Activated CD8-positive, alpha-beta memory T cell treated with anti-CD3 and anti-CD28 coated beads, Interleukin-2, amount 50 U/mL, for 24 hours (primary cell): ENCODE measurements around the gene CLEC20A.

Source experiments
- DNase-seq: peaks from one replicate; pipeline ENCODE4 v3.0.0-alpha.2; 2020; ENCODE audit errors: extremely low read depth

CLEC20A gene

DNA sequence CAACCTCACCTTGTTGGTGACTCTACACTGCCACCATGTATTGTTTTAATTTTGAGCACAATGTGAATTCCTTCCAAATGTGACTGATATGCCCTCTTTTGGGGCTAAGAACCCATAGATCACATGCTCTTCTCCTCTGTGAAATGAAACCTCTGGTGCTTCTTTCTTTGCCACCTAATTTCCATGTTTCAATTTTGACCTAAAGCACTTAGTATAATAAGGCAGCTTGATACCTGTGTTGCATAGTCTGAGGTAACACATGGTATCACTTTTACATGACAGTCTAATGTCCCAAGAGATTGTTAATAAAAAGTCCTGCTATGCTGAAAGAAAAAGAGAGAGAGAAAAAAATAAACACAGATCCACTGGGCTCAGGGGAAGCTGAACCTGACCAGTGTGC, 24.2 kb downstream of the CLEC20A start:
- no peak for DNase-seq

DNA sequence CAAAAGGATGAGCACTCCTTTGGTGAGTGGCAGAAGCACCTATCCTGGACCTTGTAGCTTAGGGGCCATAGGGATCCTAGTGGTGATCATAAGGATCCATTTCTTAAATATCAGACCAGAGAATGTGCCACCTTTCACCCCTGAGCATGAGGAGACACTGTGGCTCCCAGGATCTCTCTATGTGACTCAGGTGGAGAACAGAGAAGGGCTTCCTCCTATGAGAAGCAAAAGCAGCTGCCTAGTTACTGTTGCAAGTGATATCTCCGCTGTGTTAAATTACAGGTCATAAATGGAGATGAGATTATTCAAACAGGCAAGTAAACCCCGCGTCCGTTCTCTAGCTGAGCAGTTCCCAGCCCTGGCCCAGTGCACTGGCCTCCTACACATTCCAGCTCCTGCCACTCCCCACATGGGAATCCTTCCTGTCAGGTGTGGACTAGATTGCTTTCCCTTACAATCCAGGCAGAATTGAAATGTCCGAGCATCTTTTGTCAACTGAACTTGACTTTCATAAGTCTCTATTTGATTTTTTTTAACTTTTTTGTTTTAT, 26.3 kb downstream of the CLEC20A start:
- no peak for DNase-seq

DNA sequence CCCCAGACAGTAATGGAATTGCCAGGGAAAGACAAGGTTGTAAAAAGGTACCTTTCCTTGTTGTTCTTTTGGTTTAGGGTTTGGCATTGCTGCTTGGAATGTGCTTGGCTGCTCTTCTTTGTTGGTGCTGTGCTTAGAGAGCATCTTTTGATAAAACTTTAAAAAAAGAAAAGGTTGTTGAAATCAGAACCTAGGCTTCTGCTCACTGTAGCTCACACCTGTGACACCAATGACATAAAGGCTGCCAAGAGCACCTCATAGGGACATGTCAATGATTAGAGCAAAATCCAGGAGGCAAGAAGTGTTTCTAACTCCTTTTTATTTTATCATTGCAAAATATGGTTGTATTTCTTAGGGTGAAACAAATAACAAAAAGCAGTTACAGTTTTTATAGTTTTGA, 28.9 kb downstream of the CLEC20A start:
- no peak for DNase-seq

DNA sequence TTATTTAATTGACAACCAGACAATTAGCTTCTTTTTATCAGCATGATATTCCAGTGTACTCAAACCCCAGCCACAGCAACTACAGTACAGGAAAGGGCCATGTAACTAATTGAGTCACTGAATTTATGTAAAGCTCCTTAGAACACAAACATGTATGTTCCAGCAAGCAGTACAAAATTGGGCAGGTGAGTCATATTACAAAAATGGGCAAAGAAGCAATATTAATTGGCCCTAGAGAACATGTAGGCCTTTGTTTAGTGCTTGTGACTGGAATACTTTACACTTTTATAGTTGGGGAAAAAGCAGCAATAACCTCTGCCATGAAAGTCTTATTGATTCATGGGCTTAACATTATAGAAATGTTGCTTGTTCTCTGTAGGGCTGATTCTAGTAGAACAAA, 31.8 kb downstream of the CLEC20A start:
- no peak for DNase-seq

DNA sequence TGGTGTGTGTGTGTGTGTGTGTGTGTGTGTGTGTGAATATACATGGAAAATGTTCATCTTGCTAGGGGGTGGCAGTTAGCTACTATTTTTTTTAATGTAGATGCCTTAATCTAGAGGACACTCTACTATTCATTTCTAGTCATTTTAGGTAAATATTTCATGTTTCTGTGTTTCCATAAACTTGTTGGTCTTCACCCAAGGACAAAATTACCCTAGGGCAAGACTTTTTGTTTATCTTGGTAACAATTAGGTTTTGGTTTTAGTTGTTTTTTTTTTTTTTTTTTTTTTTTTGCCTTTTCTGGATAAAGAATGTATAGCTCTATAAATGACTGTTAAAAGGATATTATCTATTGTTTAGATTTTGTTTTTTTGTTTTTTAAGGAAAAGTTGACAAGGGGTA, 32.2 kb downstream of the CLEC20A start:
- no peak for DNase-seq

DNA sequence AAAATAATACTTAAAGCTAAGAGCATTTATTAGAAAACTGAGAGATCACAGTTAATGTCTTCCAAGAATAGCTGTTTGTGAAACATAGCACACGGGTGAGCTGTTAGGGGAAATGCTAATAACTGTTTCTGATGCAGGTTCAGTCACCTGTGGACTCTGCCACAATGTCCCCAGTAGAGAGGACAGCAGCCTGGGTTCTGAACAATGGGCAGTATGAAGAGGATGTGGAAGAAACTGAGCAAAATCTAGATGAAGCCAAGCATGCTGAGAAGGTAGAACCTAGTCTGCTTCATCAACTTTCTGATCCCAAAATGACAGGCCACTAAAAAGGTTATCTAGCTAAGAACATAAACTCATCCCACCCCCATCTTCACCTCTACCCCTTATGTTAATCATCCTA, 32.6 kb downstream of the CLEC20A start:
- DNase-seq, result no peak

DNA sequence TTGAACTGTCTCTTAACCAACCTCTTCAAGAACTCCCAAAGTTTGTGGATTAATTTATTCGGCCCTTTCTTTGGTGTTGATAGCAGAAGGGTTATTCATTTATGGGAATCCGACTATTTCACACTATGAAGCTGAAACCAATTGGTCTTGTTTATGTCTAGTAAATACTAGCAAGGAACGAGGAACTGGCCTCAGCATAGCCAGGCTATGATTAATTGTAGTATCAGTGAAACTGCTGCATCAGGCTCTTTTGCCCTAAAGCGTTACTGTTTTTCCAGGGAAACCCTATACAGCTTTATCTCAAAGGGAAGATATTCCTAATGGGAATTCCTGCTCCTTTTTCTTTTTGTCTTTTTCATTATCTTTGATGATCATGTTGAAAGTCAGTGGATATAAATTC, 35.1 kb downstream of the CLEC20A start:
- DNase-seq, result no peak

DNA sequence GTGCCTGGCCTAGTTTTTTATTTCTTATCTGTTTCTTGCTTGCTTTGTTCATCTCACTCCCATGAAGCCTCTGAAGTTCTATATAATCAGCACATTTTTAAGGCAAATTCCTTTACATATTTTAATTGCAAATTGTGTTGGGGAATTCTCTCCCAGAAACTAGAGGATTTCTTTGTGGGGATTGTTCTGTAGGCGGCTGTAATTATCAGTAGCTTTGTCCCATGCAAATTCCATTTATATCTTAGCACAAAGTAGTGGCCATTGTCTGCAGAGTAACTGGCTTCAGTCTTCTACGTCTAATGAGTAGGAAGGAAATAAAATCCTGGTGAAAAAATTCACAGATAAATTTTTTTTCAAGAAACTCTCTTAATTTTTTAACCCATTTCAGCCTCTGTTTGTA, 35.7 kb downstream of the CLEC20A start:
- DNase-seq, result no peak

DNA sequence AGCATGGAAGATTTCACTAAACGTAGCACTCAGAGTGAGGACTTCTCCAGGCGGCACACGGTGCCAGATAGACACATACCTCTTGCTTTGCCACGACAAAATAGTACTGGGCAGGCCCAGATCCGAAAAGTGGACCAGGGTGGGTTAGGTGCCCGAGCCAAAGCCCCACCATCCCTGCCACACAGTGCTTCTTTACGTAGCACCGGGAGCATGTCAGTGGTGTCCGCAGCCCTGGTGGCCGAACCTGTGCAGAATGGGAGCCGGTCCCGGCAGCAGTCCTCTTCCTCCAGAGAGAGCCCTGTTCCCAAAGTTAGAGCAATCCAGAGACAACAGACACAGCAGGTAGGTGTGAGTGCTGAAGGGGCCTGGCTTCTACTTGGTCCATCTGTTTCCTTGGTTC, 38.6 kb downstream of the CLEC20A start:
- no peak for DNase-seq

DNA sequence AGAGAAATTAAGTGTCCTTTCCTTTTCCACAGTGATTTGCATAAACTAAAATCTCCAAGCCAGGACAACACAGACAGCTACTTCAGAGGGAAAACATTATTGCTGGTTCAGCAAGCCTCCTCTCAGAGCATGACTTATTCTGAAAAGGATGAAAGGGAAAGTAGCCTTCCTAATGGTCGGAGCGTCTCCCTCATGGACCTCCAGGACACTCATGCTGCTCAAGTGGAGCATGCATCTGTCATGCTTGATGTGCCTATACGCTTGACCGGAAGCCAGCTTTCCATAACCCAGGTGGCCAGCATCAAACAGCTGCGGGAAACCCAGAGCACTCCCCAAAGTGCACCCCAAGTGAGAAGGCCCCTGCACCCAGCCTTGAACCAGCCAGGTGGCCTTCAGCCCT, 39.1 kb downstream of the CLEC20A start:
- no peak for DNase-seq

DNA sequence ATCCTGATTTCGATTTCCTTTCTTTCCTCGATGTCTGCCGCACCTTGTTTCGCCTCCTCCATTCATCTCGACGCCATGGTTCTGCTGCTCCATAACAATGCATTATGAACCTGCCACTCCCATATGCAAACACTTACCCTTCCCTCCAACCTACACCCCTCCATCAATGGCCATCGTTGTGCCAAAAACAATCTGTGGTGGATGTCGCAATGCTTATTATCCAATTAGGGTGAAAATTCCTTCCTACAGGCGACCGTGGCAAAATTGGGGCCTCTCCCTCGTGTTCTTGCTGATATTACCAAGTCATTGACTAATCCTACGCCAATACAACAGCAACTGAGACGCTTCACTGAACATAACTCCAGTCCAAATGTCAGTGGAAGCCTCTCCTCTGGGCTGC, 40.3 kb downstream of the CLEC20A start:
- no peak for DNase-seq

DNA sequence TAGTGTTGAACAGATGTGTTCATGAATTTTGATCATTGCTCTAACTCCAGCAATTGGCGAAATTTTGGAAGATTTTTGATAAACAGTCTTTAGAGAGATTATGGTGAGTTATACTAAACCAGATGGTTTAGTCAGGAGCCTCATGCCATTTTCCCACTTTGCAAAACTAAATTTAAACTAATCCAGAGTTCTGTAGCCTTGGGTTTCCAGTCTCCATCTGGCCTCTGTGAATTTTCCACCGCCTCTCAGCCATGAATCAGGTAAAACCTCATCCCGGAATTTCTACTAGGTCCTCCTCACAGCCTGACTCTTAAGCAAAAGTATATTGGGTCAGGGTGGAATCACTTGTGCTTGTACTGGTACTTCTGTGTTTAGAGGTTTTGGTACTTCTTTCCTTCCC, 44.8 kb downstream of the CLEC20A start:
- no peak for DNase-seq

DNA sequence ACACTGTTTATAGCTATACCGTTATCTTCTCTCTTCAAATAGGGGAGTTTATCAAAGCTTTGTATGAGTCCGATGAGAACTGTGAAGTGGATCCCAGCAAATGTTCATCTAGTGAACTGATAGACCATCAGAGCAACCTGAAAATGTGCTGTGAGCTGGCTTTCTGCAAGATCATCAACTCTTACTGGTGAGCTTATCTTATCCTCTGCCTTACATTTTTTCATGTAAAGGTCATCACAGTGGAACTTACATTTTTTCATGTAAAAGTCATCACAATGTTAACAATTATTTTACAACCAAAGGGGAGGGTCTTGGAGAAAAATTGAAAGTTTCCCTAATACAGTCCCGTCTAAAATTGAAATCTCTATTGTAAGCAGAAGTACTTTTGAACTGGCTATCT, 45.2 kb downstream of the CLEC20A start:
- no peak for DNase-seq

DNA sequence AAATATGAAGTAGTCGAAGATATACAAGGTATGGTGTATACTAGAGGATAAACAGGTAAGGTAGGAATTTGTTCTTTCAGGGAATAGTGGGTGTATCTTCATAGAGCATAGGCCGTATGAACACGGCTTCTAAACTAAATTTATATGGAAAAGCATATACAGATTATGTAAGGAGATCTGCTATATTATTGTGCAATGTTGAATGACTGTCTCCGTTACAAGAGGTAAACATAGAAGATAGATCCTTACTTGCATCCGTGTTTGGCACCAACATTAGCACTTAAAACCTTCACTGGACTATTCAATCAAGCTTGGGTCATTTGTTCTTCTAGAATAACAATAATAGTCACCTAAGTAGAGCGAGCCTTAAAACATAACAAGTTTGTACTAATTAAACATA, 45.9 kb downstream of the CLEC20A start:
- no peak for DNase-seq

DNA sequence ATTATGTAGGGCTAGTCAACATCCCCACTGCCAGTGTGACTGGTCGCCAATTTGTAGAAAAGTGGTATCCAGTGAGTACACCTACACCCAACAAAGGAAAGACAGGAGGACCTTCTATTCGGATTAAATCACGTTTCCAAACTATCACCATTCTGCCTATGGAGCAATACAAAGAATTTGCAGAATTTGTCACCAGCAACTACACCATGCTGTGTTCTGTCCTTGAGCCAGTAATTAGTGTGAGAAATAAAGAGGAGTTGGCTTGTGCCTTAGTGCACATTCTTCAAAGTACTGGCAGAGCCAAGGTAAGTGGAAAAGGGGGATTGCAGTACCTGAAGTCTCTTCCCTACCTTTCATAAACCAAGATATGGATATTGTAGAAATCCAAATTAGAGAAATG, 53.8 kb downstream of the CLEC20A start:
- no peak for DNase-seq

DNA sequence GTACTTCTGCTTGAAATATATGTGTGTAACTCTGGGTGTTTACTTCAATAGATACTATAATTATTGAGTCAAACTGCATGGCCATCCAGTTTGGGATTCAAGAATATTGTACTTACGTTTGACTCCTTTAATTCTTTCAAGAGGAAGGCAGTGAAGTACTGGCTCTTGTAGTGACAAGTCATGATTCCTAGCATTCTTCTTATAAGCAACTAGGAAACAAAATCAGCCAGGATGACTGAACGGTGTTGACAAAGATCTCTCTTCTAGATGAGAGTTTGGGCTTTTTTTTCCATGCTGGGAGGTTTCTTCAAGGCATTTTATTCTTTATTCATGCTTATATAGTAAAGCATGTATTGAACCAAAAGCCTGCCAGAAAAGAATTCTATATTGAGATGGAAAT, 58.3 kb downstream of the CLEC20A start:
- no peak for DNase-seq

DNA sequence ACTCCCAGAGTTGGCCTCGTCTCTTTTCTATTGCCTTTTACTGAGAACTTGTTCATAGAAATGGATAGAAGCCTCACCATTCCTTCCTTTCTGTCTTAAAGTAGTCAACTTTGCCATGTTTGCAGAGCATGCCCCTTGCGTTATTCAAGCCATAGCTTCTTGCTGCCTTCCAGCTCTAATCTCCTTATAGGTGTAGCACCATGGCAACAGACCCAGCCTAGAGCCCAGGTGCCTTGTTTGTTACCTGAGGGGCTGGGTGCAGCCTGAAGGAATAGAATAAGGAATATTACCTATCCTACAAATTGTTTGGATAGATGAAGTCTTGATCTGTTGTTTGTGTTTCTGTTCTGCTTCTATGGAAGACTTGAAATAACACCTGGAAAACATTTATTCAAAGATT, 59.9 kb downstream of the CLEC20A start:
- DNase-seq, result no peak

DNA sequence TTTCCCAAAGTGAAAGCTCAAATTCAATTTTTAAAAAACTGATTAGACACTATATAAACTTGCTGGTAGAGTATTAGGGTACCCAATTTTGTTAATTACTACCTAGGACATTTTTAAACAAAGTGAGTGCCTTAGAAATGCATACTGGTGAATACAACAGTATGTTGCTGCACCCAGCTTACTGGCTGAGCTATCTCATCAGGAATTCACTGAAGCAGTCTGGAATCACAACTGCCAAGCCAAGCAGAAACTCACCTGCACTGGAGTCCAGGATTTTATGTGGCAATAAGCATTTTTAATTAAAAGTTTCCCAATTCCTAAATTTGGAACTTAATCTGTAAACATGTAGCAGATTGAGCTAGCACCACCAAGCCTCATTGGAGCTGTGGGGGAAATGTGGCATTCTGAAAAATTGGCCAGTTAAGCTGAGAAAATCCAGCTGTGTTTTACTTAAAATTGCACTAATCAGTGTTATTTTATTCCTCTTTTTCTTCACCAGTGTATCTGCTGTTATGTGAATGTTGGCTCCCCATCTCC, 61.8 kb downstream of the CLEC20A start:
- DNase-seq, result no peak

DNA sequence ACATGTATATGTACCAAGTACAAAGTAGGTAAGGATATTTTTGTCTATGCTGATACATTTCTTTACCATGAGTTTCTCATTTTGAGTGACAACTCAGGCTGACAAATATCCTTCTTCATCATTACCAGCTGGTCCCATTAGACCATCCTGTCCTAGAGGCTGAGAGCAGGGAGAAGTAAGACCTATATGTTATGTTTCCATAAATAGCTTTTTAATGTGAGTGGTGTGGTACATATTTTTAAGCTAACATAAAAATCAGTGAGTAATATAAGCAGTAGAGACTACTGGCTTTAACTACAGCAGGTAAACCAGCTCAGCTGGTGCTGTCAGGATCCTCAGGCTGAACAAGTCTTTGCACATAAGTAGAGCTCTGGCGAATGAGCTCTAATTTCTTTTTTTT, 62.4 kb downstream of the CLEC20A start:
- DNase-seq, result no peak
